ENCODE results near the gene HSD17B3.

- no peak for TF ChIP-seq CTCF (optimal IDR thresholded peaks at IDR 0.05 in 1 of 3, IDR thresholded peaks at IDR 0.05 in 1 of 3, conservative IDR thresholded peaks at IDR 0.05 in 1 of 3; ENCODE audit: extremely low read depth in 1 of 3, insufficient read depth in 2 of 3, low read length in 3 of 3)
- TF ChIP-seq EZH2 (IDR thresholded peaks at IDR 0.05; ENCODE audit: low read length): no peak
Measured at GRCh38 chr9:96331236-96331947, 29.4 kb upstream of the HSD17B3 start.
